DND-41 (cell line): ENCODE data around the gene SERPINB3.

Experiments used
- EZH2 ChIP-seq: IDR thresholded peaks from 3 replicates; pipeline ENCODE4 v1.6.1; 2012; ENCODE audit warnings: borderline replicate concordance, low read depth, mild to moderate bottlenecking, moderate library complexity, low read length, inconsistent platforms; ENCODE audit not compliant: severe bottlenecking
- TF ChIP-seq, protein P1 (sequence below): IDR thresholded peaks from 2 replicates; pipeline ENCODE4 v1.5.1; 2012; ENCODE audit warnings: borderline replicate concordance, low read length, moderate library complexity, mild to moderate bottlenecking; ENCODE audit not compliant: poor library complexity, severe bottlenecking; ENCODE audit errors: extremely low read depth

DNA sequence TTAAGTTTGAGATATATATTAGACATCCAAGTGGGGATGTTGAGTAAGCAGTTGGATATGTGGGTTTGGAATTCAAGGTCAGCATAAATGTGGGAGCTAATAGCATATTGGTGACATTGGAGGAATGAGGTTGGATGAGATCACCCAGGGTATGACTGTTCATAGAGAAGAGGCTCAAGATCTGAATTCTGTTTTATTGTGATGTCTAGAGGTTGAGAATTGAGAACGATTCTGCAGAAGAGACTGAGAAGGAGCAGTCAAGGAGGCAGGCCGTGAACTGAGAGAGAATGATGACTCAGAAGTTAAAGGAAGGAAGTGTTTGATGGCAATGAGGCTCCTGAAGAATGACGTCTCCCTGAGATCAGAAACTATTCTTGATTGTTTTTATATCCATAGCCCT, 47.0 kb upstream of the SERPINB3 start:
- TF ChIP-seq, protein P1, sequence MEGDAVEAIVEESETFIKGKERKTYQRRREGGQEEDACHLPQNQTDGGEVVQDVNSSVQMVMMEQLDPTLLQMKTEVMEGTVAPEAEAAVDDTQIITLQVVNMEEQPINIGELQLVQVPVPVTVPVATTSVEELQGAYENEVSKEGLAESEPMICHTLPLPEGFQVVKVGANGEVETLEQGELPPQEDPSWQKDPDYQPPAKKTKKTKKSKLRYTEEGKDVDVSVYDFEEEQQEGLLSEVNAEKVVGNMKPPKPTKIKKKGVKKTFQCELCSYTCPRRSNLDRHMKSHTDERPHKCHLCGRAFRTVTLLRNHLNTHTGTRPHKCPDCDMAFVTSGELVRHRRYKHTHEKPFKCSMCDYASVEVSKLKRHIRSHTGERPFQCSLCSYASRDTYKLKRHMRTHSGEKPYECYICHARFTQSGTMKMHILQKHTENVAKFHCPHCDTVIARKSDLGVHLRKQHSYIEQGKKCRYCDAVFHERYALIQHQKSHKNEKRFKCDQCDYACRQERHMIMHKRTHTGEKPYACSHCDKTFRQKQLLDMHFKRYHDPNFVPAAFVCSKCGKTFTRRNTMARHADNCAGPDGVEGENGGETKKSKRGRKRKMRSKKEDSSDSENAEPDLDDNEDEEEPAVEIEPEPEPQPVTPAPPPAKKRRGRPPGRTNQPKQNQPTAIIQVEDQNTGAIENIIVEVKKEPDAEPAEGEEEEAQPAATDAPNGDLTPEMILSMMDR, result no peak
- no peak for TF ChIP-seq EZH2
